Measurements from ENCODE around the gene SULT1A2.

GRCh38 chr16:28597692-28598261, 927 bp upstream of the SULT1A2 start:
- TF ChIP-seq CTCF (IDR thresholded peaks at IDR 0.05) (no peak), POLR2AphosphoS5 (IDR thresholded peaks at IDR 0.05) (no peak)

All from breast epithelium (tissue), 3 donors.